NCI-H146 treated with DMSO at 0.1 percent for 48 hours (cell line): ENCODE measurements around the gene NAA11.

Source experiments
- DNase-seq: peaks from one replicate; lab custom pipeline; 2025; ENCODE audit not compliant: unreplicated experiment; lab: John Stamatoyannopoulos, UW

NAA11 gene

GRCh38 chr4:79325864-79326328 lies at the start of gene NAA11:
Gene NAA11, minus strand, starts transcription at chr4:79326061. Its CDS starts 184 bp downstream, at chr4:79325877.
- no peak for DNase-seq

- no peak for DNase-seq
These were observed 44.2 kb upstream of the NAA11 start for GRCh38 chr4:79370026-79370425.

- no peak for DNase-seq
These were observed 41.2 kb upstream of the NAA11 start for GRCh38 chr4:79367096-79367495.

GRCh38 chr4:79366422-79366821 lies 40.6 kb upstream of the NAA11 start:
- DNase-seq, result no peak

GRCh38 chr4:79364061-79364460 lies 38.2 kb upstream of the NAA11 start:
- no peak for DNase-seq

- no peak for DNase-seq
These were observed 36.8 kb upstream of the NAA11 start for GRCh38 chr4:79362626-79363025.

GRCh38 chr4:79360006-79360405 lies 34.1 kb upstream of the NAA11 start:
- no peak for DNase-seq

GRCh38 chr4:79358438-79358837 lies 32.6 kb upstream of the NAA11 start:
- DNase-seq, result no peak

GRCh38 chr4:79357365-79357764 lies 31.5 kb upstream of the NAA11 start:
- no peak for DNase-seq

GRCh38 chr4:79353075-79353474 lies 27.2 kb upstream of the NAA11 start:
- DNase-seq, result no peak

- no peak for DNase-seq
These were observed 22.5 kb upstream of the NAA11 start for GRCh38 chr4:79348405-79348804.

- no peak for DNase-seq
These were observed 16.2 kb upstream of the NAA11 start for GRCh38 chr4:79341893-79342653.

- no peak for DNase-seq
These were observed 14.7 kb upstream of the NAA11 start for GRCh38 chr4:79340568-79340967.

GRCh38 chr4:79338148-79338547 lies 12.3 kb upstream of the NAA11 start:
- DNase-seq, result no peak

GRCh38 chr4:79334783-79335182 lies 8.9 kb upstream of the NAA11 start:
- peak; percentile 71 for DNase-seq

GRCh38 chr4:79334341-79334740 lies 8.5 kb upstream of the NAA11 start:
- no peak for DNase-seq

GRCh38 chr4:79331126-79331876 lies 5.4 kb upstream of the NAA11 start:
- DNase-seq, result no peak

- DNase-seq, result no peak
These were observed 4.9 kb upstream of the NAA11 start for GRCh38 chr4:79330720-79331119.

GRCh38 chr4:79325436-79325835 lies 425 bp downstream of the NAA11 start:
- no peak for DNase-seq

- DNase-seq, result no peak
These were observed 5.9 kb downstream of the NAA11 start for GRCh38 chr4:79319975-79320374.

- peak; percentile 64 for DNase-seq
These were observed 8.2 kb downstream of the NAA11 start for GRCh38 chr4:79317711-79318110.

- DNase-seq, result no peak
These were observed 10.0 kb downstream of the NAA11 start for GRCh38 chr4:79315891-79316290.
